PC-3 (cell line): ENCODE results near the gene ISYNA1. TPM values are rescaled to one million over a fixed set of nuclear protein-coding genes. Genes with fewer than 3 reads are reported as not detected.

Source experiments
- ATAC-seq: fragments of 200-7000 bp; cut with Tn5 transposase; 2 replicates; pipeline ENCODE4 v1.9.1; 2020; ENCODE audit warnings: mild to moderate bottlenecking, moderate library complexity
- BruUV-seq: library from RNA; stranded (reverse); fragments of 400-500 nt; replicated peaks from 2 replicates; lab custom pipeline; 2021; lab: Mats Ljungman, UMichigan
- CTCF ChIA-PET: fragments of 300-600 bp; sonication (Branson Sonifier 250); formaldehyde crosslinking; loops from one replicate; lab custom pipeline; 2022; ENCODE audit warnings: antibody characterized with exemption; lab: Charles Lee
- POLR2A ChIA-PET: fragments of 300-600 bp; sonication (Branson Sonifier 250); formaldehyde crosslinking; loops from one replicate; lab custom pipeline; 2022; ENCODE audit warnings: antibody characterized with exemption; ENCODE audit not compliant: unreplicated experiment; lab: Charles Lee
- DNase-seq: peaks from one replicate; pipeline ENCODE4 v3.0.0-alpha.2; 2015
- H2AFZ ChIP-seq: fragments of 300-600 bp; sonication (generic); 2 replicates; pipeline ENCODE4 v1.6.0; 2016; ENCODE audit warnings: antibody characterized with exemption, low read length
- H3F3A ChIP-seq: fragments of 300-600 bp; sonication (generic); one replicate; pipeline ENCODE4 v1.6.0; 2017; ENCODE audit warnings: antibody characterized with exemption, low read length, control low read depth, mild to moderate bottlenecking; ENCODE audit not compliant: unreplicated experiment
- H3K27ac ChIP-seq: fragments of 300-600 bp; sonication (generic); 2 replicates; pipeline ENCODE4 v1.5.1; 2016; ENCODE audit warnings: mild to moderate bottlenecking, low read length
- H3K27me3 ChIP-seq: fragments of 300-600 bp; sonication (generic); 2 replicates; pipeline ENCODE4 v1.6.1; 2016; ENCODE audit warnings: low read length, mixed read lengths
- H3K36me3 ChIP-seq: fragments of 300-600 bp; sonication (generic); 2 replicates; pipeline ENCODE4 v1.6.1; 2016; ENCODE audit warnings: low read depth, mixed run types, low read length, mixed read lengths
- H3K4me1 ChIP-seq: fragments of 300-600 bp; sonication (generic); 2 replicates; pipeline ENCODE4 v1.5.1; 2016; ENCODE audit warnings: low read length; ENCODE audit not compliant: insufficient read depth
- H3K4me2 ChIP-seq: fragments of 300-600 bp; sonication (generic); 2 replicates; pipeline ENCODE4 v1.6.0; 2016; ENCODE audit warnings: low read length
- H3K4me3 ChIP-seq: fragments of 300-600 bp; sonication (generic); 2 replicates; pipeline ENCODE4 v1.5.1; 2016; ENCODE audit warnings: mild to moderate bottlenecking, low read length, mixed read lengths
- H3K79me2 ChIP-seq: fragments of 300-600 bp; sonication (generic); 2 replicates; pipeline ENCODE4 v1.6.1; 2017; ENCODE audit warnings: low read length, mixed read lengths
- H3K9ac ChIP-seq: fragments of 300-600 bp; sonication (generic); 2 replicates; pipeline ENCODE4 v1.6.0; 2016; ENCODE audit warnings: mild to moderate bottlenecking, low read length
- H3K9me2 ChIP-seq: fragments of 300-600 bp; sonication (generic); replicated peaks from 2 replicates; pipeline ENCODE4 v1.6.1; 2016; ENCODE audit warnings: mixed run types, low read length, mixed read lengths
- H3K9me3 ChIP-seq: fragments of 300-600 bp; sonication (generic); 2 replicates; pipeline ENCODE4 v1.6.1; 2016; ENCODE audit warnings: low read length, mixed read lengths
- H4K20me1 ChIP-seq: fragments of 300-600 bp; sonication (generic); 2 replicates; pipeline ENCODE4 v1.6.1; 2016; ENCODE audit warnings: low read length, mixed read lengths
- CTCF ChIP-seq: fragments of 300-600 bp; sonication (generic); conservative IDR thresholded peaks from 2 replicates; pipeline ENCODE4 v1.5.1; 2017; ENCODE audit warnings: antibody characterized with exemption, low read depth, mild to moderate bottlenecking, low read length
- EZH2 ChIP-seq: fragments of 300-600 bp; sonication (generic); IDR thresholded peaks from one replicate; pipeline ENCODE4 v1.6.1; 2017; ENCODE audit warnings: antibody characterized with exemption, mild to moderate bottlenecking, low read length; ENCODE audit not compliant: unreplicated experiment
- EZH2phosphoT487 ChIP-seq: fragments of 300-600 bp; sonication (generic); IDR thresholded peaks from 2 replicates; pipeline ENCODE4 v1.6.1; 2018; ENCODE audit warnings: mild to moderate bottlenecking, antibody characterized with exemption, low read length, borderline replicate concordance
- intact Hi-C: fragments of 100-400 bp; cut with micrococcal nuclease; formaldehyde crosslinking; loops from 2 replicates; pipeline ENCODE4 v1.9.0; 2023
- total RNA-seq: library from RNA; depleted of rRNA; stranded (reverse); fragments of >200 nt; gene quantifications from 2 replicates; pipeline ENCODE4 v1.2.3, GENCODE V29; 2014

Gene ISYNA1
- total RNA-seq, 1 experiment from 2014 or later = 19.4 TPM

- intact Hi-C loops = no loop called here
- H3K27ac ChIP-seq = no peak overlapping the region
- H3K4me3 ChIP-seq = no peak overlapping the region
- H3K79me2 ChIP-seq = no peaks in the 10 kb centered on the region
- H3K27me3 ChIP-seq = no peaks in the 10 kb centered on the region
- CTCF ChIA-PET = interaction anchor here (0.6 kb wide), 1 partner anchor 45 kb away, joined by 3 read pairs; no protein-coding TSS in a partner anchor
- BruUV-seq = no TSS peak
- no peaks in the 10 kb centered on the region for H3K36me3 ChIP-seq
- POLR2A ChIA-PET = no interaction called here
- H3K4me1 ChIP-seq = no peaks in the 10 kb centered on the region
- ATAC-seq = no peak
- H4K20me1 ChIP-seq = no peaks in the 10 kb centered on the region
- TF ChIP-seq EZH2phosphoT487 = no peak
- no peak for TF ChIP-seq CTCF
- no peak for TF ChIP-seq EZH2
- H3K4me2 ChIP-seq = no peak overlapping the region
- no peaks in the 10 kb centered on the region for H3K9me2 ChIP-seq
- no peaks in the 10 kb centered on the region for H3K9me3 ChIP-seq
- H3F3A ChIP-seq = no peaks in the 10 kb centered on the region
- H2AFZ ChIP-seq = no peak overlapping the region
- DNase-seq = no peak
- no peak overlapping the region for H3K9ac ChIP-seq
Observed at GRCh38 chr19:18391509-18392075, 46.3 kb downstream of the ISYNA1 start.

- Histone ChIP-seq H3K4me1 (peaks cover 6% of the 10 kb centered on the region), H3K79me2 (no peaks in the 10 kb centered on the region; the same call in 1 of the 2 replicates), H3K36me3 (no peaks in the 10 kb centered on the region), H3K27ac (no peak overlapping the region), H2AFZ (no peak overlapping the region), H3K4me2 (no peak overlapping the region), H3K9ac (no peak overlapping the region), H4K20me1 (no peaks in the 10 kb centered on the region), H3K4me3 (no peak overlapping the region), H3F3A (no peaks in the 10 kb centered on the region), H3K9me2 (no peaks in the 10 kb centered on the region), H3K27me3 (no peaks in the 10 kb centered on the region), H3K9me3 (no peaks in the 10 kb centered on the region)
- DNase-seq (no peak), ATAC-seq (peak; percentile 12; the same call in 1 of the 2 replicates)
- ChIA-PET CTCF (no interaction called here), POLR2A (interaction anchor here (0.7 kb wide), 1 partner anchor 10 kb away, joined by 3 read pairs; no protein-coding TSS in a partner anchor)
- no TSS peak for BruUV-seq
- intact Hi-C loops = loop anchor here (1.0 kb wide), 1 partner anchor 41 kb away; no protein-coding TSS in a partner anchor
- no peak for TF ChIP-seq EZH2
- TF ChIP-seq CTCF = no peak
- no peak for TF ChIP-seq EZH2phosphoT487
Observed at GRCh38 chr19:18390065-18390907, 47.6 kb downstream of the ISYNA1 start.
